GM18498 (cell line): ENCODE data around the gene PPP3R2.
"Not testable (repeated sequence)": the region's sequence is repeated elsewhere in the genome, so short reads cannot be mapped to it uniquely, and the experiment has no call there.

Source experiments
- ATAC-seq: cut with Tn5 transposase; IDR thresholded peaks from one replicate; pipeline ENCODE4 v1.9.1; 2021; ENCODE audit warnings: mild to moderate bottlenecking, moderate library complexity; ENCODE audit not compliant: unreplicated experiment

Gene PPP3R2

DNA sequence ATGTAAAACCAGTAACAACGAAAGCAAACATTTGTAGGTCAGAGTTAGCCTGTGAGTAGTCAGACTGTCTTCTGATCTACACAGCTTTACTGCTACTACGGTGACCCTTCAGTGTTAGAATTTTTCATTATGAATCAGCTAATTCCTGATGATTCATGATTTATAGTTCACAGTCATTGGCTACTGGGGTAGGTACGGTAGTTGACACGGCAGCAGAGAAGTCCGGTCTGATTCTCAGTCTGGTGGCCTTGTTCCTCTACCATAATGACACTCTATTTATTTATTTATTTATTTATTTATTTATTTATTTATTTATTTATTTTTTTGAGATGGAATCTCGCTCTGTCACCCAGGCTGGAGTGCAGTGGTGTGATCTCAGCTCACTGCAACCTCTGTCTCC is 4.7 kb downstream of the PPP3R2 start:
- ATAC-seq = not testable (repeated sequence)

DNA sequence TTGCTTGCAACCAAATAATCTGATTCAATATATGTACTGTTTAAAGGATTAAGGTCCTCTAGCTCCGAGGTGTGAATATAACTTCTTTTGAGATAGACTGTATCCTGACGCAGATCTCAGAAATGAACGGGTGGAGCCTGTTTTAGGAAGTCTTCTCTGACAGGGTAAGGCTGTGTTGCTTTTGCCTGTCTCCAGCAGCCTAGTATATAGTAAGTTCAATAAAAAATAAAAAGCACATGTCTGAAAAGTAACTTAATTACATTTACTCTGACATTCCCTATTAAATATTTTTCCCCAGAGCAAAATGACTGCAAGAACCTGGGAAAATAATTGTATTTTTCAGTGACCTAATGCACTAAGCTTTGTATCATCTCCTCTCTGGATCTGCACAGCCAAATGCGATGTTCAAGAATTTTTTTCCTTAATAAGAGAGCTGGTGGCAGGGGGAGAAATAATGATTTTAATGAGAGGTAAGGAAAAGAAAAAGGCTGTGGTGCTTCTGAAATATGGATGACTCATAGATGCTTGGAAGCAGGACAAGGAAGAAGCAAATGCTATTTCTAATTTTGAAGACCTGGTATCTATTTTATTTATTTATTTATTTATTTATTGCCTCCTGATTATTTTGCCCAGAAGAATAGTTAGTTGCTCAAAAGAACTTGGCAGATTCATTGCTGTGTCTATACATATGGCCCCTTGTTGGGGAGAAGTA is 7.3 kb downstream of the PPP3R2 start:
- no peak for ATAC-seq

DNA sequence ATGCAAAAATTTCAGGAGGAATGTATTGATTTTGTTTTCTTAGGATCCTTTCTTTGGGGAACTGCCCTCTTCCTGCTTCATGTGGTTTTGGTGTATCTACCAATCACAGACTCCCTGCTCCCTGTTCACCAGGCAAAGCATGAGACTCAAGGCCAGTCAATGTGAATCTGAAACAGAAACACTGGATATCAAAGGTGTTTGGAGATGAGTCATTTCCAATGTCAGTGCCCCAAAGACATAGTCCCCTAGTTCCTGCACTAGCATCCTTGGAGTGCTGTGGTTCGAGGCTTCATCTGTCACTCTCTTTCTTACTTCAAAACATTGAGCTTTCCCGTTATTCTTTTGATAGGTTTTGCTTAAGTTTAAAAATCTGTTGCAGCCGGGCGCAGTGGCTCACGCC is 8.1 kb downstream of the PPP3R2 start:
- peak; percentile 81 for ATAC-seq

DNA sequence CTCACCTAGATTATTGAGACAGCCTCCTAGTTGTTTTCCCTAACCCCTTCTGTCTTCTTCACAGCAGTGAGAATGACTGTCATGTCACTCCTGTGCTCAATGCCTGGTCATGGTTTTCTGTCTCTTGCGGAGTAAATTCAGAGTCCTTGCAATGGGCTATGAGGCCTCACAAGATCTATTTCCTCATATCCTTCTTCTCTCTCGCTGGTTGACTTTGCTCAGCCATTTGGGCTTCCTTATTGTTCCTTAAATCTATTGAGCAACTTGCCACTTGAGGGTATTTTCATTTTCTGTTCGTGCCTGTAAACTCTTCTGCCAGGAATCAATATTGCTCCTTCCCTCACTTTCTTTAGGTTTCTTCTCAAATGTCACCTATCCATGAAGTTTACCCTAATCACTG is 9.0 kb downstream of the PPP3R2 start:
- no peak for ATAC-seq

DNA sequence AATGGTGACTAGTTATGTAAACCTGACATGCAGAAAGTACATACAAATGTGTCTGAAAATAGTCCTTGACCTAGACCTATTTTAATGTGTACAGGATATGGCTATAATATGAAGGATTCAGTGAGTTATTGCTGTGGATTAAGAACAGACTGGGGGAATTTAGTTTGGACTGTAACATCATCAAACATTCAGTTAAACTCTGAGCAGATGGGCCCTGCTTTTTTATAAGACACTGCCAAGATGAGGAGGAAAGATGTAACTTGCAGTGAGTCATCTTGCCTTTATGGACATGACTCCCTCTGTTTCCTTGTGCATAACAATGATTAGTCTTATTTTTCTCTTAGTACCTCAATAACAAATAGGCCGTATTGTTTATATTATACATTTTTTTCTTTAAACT is 12.2 kb downstream of the PPP3R2 start:
- no peak for ATAC-seq

DNA sequence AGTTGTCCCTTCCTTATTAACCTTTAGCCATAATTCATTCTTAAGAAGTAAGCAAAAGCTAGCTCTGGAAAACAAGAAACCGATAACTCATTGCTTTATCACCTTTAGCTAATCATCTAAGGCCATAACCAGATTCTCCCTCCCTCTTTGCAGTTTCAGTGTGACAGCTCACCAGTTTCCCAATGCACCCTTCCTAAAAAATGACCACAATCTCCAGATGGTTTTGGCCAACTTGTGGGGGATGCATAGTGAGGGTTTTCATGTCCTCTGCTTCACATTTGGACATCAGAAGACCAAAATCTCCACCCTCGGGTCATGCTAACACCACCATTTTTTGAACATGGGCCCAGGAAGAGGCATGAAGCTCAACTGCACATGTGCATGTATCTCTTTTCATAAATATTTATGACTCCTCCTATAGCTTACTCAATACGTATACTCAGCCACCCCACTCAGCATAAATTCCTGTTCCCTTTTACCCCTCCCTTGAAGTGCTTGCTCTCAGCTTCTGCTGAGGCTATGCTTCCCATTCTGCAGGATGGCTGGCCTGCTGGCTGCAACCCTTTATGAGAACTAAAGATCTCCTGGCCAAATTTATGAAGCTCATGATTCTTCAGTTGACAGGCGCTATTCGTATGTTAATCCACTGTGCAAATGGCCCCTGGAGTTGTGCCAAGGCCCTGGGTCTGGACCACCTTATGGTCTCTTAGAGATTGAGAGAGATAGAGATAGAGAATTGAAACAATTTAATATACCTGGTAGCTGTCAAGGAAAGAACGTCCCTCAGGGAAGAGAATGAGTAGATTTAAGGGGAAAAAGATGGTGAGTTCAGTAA is 14.8 kb downstream of the PPP3R2 start:
- ATAC-seq = no peak

DNA sequence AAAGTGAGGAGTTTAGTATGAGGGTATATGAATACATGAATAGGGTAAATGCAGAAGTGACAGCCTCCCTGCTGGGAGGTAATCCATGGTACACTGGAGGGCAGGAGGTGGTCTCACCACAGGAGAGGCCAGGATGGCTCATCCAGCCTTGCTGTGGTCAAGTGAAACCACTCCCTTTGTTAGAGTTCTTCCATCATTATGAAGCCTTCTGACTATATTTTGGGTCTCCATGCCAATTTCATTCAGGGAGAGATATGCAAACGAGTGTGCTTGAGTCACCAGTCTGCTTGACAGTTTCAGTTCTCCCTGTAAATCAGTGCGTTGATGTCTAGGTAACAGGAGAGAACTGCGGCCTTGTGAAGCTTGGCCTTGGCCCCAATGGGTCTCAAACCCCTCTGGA is 16.4 kb downstream of the PPP3R2 start:
- ATAC-seq = no peak

DNA sequence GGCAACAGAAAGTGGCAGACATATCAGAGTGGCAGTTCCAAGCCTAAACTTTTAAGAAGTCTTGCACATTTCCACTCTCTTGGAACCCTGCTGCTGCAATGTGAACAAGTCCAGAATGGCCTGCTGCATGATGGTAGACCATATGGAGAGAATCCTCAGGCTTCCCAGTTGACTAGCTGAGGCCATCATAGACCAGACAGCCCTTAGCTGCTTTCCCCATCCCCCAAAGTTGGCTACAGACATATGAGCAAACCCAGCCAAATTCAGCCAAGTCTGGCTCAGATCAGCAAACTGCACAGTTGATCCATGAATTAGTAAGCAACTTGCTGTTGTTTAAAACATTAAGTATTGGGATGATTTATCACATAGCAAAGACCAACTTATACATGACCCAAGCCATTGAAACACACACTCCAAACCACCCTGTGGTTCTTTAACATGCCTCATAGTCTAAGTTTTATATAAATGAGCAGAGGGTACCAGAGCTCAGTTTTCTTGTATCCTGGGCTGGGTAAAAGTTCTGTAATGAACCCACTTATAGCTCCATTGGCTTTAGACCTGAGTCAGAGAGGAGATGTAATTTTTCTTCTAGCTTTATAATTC is 19.9 kb downstream of the PPP3R2 start:
- ATAC-seq = no peak

DNA sequence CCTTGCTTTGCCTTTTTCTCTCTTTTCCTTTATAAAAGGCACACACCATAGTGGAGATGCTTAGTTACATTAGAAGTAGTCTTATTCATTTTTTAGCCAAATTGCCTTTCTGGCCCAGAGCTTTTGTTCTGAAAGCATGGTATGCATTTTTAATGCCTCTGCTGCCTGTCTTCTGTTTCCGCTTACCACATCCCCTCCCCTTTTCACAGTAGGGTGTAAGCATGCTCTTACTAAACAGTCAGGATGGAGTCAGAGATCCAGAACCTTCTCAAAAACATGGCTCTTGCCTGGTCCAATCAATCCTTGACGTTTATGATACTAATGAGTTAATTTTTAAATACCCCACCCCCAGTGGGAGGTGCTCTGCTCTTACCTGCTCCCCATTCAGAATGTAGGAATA is 22.5 kb downstream of the PPP3R2 start:
- ATAC-seq = no peak

DNA sequence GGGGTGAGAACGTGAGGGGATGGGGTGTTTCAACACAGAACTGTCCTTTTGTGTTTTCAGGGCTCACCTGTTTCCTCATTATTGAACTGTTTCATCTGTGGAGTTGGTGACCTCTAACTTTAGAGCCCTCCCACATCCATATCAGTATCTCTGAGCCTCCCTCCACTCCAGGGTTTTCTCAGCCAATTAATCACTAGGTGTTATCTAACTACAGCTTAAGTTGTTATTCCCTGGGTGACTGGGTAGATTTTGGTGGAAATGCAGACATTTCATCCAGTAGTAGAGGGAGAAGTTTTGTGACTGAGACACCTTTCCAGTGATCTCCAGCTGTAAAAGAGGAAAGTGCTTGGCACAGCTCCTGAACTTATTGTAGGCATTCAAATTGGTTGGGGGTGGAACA is 23.7 kb downstream of the PPP3R2 start:
- ATAC-seq = no peak

DNA sequence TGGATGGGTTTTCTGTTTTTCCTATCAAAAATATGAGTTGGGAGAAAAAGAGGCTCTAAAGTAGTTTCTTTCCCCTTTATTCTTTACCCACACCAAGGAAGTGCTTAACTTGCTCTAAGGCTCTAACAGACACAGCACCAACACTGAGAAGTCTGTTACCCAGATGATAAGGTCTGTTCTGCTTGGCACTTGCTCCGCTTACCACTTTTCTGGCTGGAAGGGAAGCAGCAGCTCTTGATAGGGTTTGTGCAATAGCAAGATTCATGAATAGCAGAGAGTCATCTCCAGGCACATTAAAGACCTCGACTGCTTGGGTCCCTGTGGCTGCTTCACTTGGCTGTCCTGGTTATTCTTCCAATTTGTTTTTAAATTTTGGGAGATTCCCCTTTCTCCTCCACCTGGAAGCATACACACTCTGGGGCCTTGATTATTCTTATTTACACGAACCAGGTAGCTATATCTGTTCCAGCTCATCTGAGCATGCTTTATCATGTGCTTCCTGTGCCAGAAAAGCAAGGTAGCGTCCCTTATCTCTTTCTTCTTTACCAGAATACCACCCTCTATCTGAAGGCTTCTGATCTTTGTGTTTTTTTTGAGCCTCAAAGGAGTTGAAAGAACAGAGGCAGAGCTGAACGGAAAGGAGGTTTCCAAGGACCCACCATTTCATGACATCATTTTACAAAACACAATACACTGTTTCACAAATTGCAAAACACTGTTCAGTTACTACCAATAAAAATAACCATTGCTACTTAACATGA is 24.8 kb downstream of the PPP3R2 start:
- ATAC-seq = no peak

DNA sequence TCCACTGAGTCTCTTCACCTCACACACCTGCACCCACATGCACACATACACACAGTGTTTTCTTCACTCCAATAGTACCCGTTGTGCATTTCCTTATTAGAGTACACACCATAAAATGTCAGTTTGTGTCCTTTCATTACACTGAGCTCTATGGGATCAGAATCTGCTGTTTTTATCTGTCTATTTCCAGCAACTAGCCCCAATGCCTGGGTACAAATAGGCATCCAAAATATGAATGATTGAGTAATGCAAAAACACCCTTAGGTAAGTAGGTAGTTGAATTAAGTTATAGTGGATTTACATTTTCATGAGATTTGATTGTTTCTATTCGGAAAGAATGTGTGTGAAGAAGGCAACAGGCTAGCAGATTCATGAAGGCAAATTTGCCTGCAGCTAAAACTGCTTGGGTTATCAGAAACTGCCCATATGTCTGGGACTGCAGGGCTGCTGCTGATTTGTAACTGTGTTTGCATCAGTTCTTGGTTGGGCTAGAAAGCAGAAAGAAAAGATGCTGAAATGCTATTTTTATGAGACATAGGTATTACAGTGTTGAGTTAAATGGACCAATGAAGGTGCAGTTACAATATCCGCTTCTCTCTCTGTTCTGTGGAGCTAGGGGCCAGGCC is 26.9 kb downstream of the PPP3R2 start:
- no peak for ATAC-seq

DNA sequence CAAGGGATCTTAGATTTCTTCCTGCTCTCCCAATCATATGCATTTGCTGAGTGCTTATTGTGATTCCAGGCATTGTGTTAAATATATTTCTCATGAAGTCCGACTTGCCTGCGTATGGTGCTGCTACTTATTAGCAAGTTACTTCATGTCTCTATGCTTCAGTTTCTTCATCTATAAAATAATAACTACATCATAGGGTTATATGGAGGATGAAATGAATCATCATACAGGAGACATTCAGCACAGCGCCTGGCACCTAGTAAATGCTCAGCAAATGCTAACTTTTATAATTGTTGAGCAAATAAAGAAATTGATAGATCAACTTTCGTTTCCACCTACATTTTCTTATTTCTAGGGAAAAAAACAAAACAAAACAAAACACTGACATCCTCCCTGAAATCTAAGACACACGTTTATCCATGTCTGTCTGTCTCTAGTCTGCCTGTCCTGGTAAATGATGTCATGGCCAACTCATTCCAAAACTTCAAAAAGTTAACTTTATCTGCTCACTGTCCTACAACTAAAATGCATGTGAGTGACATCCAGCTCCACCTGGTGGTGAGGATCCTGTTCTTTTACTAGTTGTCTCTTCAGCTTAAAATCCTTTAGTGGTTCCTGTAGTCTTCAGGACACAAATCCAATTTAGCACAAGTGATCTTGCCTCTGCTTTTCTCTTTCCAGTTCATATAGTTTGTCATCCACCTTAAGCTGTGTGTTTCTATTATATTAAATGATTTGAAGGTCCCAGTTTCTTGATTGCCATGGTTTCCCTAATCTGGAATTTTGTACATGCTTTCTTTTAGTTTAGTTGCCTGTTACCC is 27.7 kb downstream of the PPP3R2 start:
- peak; percentile 66 for ATAC-seq

DNA sequence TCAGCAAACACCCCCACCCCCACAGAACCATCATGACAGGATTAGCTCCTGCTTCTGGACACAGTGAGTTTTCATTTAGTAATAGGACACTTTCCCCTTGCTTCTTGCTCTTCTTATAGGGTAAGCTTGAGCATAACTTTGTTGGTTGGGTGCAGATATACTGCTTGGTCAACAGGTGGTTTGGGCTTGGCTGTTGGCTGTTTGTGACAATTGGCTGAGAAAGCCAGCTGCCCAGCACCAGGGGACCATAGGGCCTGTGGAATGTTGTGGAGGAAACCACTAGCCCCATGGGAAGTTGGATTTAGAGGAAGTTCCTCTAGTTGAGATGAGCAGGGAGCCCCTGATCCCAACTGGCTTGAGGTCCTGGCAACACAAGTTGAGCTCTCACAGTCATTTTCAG is 30.5 kb downstream of the PPP3R2 start:
- ATAC-seq = no peak

DNA sequence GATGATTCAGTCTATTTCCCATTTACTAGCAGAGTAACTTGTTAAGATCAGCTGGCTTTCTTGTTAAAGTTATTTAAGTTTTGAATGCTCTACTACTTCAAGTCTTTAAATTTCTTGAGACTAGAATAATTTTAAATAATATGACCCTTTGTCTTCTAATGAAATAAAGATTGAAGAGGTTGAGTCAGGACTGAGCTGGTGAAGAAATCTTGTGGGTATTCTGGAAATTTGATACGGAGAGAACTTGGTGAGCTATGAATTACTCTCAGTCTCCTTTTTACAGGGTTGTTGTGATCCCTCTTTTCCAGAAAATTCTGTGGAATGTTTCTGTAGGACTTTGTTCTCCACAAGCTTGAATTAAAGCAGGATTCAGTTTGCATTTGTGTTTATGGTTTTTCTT is 31.8 kb downstream of the PPP3R2 start:
- ATAC-seq = no peak

DNA sequence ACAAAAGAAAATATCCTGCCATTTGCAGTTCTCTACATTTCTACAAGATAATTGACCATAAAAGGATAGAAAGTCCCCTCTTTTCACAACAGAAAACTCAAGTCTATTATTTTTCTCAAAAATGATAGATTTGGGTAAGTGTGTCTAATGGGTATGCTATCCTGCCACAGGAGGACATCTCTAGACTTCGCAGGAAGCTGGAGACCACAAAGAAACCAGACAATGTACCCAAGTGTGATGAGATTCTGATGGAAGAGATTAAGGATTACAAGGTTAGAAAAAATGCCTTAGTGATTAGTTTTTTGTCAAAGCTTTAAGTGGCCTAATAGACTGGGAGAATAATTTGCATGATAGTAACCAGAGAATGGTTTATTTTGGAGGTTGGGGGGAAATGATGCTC is 33.0 kb downstream of the PPP3R2 start:
- no peak for ATAC-seq

DNA sequence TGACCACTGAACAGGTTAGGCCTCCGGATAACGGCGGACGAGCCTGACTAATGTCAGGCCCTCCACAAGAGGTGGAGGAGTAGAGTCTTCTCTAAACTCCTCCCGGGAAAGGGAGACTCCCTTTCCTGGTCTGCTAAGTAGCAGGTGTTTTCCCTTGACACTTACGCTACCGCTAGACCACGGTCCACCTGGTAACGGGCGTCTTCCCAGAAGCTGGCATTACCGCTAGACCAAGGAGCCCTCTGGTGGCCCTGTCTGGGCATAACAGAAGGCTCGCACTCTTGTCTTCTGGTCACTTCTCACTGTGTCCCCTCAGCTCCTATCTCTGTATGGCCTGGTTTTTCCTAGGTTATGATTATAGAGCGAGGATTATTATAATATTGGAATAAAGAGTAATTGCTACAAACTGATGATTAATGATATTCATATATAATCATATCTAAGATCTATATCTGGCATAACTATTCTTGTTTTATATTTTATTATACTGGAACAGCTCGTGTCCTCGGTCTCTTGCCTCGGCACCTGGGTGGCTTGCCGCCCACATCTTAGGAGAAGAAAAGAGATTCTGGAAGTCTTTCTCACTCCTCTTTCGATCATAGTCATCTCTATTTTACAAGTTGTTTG is 45.2 kb downstream of the PPP3R2 start:
- not testable (repeated sequence) for ATAC-seq

DNA sequence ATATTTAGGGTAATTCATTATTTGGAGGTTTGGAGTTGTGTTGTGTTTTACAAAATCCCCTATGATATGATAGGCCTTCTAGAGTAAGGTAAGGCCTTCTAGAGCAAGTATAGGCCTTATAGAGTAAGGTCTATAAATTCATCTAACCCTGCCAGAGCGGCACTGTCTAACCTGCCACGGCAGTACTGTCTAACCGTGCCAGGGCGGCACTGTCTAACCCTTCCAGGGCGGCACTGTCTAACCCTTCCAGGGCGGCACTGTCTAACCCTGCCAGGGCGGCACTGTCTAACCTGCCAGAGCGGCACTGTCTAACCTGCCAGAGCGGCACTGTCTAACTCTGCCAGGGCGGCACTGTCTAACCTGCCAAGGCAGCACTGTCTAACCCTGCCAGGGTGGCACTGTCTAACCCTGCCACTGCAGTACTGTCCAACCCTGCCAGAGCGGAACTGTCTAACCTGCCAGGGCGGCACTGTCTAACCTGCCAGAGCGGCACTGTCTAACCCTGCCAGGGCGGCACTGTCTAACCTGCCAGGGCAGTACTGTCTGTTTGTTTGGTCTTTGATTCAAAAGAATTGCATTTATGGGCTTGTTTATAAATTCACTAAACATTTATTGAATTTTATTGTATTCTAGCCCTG is 51.6 kb downstream of the PPP3R2 start:
- no peak for ATAC-seq
